K562 (cell line): ENCODE data around the gene MLANA. TPM values are rescaled to one million over a fixed set of nuclear protein-coding genes. Genes with fewer than 3 reads are reported as not detected.

Experiments
- HDAC2 ChIP-seq: fragments of 450-650 bp; IDR thresholded peaks from 2 replicates; pipeline ENCODE4 v1.6.1; 2016; ENCODE audit warnings: mild to moderate bottlenecking
- RBBP5 ChIP-seq: fragments of 200-600 bp; sonication (generic); IDR thresholded peaks from 2 replicates; pipeline ENCODE4 v1.6.1; 2012; ENCODE audit warnings: borderline replicate concordance, mild to moderate bottlenecking, low read length, control low read depth, inconsistent platforms; ENCODE audit not compliant: insufficient read depth, poor library complexity, severe bottlenecking
- RCOR1 ChIP-seq, 2 experiments: IDR thresholded peaks; 2 replicates each; pipeline ENCODE4 v1.6.1; 2012; ENCODE audit warnings: low read depth in 2 of 2, low read length in 2 of 2, borderline replicate concordance in 1 of 2, improper control_type of control experiment in 1 of 2
- XRCC5 ChIP-seq: fragments of 200-400 bp; formaldehyde crosslinking; IDR thresholded peaks from 2 replicates; pipeline ENCODE4 v1.6.1; 2017; ENCODE audit warnings: low read depth, mild to moderate bottlenecking, low read length
- ZBTB12 ChIP-seq: fragments of 250-450 bp; sonication (Bioruptor Pico); IDR thresholded peaks from 2 replicates; pipeline ENCODE4 v1.4.0; 2020
- ZBTB8A ChIP-seq: fragments of 450-650 bp; IDR thresholded peaks from 2 replicates; pipeline ENCODE4 v1.6.1; 2018; ENCODE audit warnings: mild to moderate bottlenecking, moderate library complexity; ENCODE audit not compliant: partially characterized antibody
- ZMIZ1 ChIP-seq, 2 experiments: fragments of 150-350 bp in 1 of 2; IDR thresholded peaks; 2 replicates each; pipeline ENCODE4 v1.6.1; 2012 to 2016; ENCODE audit warnings: low read depth in 2 of 2, low read length in 2 of 2, mild to moderate bottlenecking in 1 of 2, moderate library complexity in 1 of 2
- ZNF253 ChIP-seq: fragments of 250-450 bp; sonication (Bioruptor Pico); conservative IDR thresholded peaks from 2 replicates; pipeline ENCODE4 v1.6.1; 2021; ENCODE audit warnings: mild to moderate bottlenecking
- ZNF318 ChIP-seq, 2 experiments: fragments of 450-650 bp; IDR thresholded peaks; 2 replicates each; pipeline ENCODE4 v1.6.1; 2016; ENCODE audit warnings: mild to moderate bottlenecking in 2 of 2, borderline replicate concordance in 1 of 2, low read depth in 1 of 2, moderate library complexity in 1 of 2
- ZNF561 ChIP-seq: fragments of 450-650 bp; formaldehyde crosslinking; conservative IDR thresholded peaks from 2 replicates; pipeline ENCODE4 v1.4.0; 2020; ENCODE audit warnings: mild to moderate bottlenecking, moderate library complexity
- polyA plus RNA-seq, 8 experiments: library from polyadenylated mRNA; depleted of rRNA in 4 of 8; stranded (reverse) in 5 of 8; unstranded in 3 of 8; fragments of >200 nt; fragmentation: Nextera tagmentation in 2 of 8; fragmentation: Illumina TruSeq in 1 of 8; extraction: Ambion mirVana in 2 of 8; extraction: Trizol in 1 of 8; gene quantifications; 2 replicates each; pipeline versions ENCODE4 v1.2.1 to v1.2.3, GENCODE V29; 2011 to 2014; ENCODE audit warnings: inconsistent platforms in 1 of 8, missing spikeins in 1 of 8
- total RNA-seq, 7 experiments: library from RNA; depleted of rRNA in 6 of 7; stranded (reverse); fragments of >200 nt in 6 of 7; fragmentation: Illumina TruSeq in 2 of 7; extraction: Trizol in 2 of 7; gene quantifications; 2 replicates each; pipeline versions ENCODE4 v1.2.1 to v1.2.3, GENCODE V29; 2011 to 2021; ENCODE audit warnings: low replicate concordance in 1 of 7
- TF ChIP-seq, protein P1 (sequence below), 2 experiments: IDR thresholded peaks; 2 replicates each; pipeline ENCODE4 v1.6.1; 2011; ENCODE audit warnings: borderline replicate concordance in 1 of 2, control low read depth in 1 of 2, low read depth in 1 of 2, low read length in 1 of 2, mild to moderate bottlenecking in 1 of 2, mixed read lengths in 1 of 2, moderate library complexity in 1 of 2; ENCODE audit not compliant: insufficient read depth in 1 of 2, insufficient read length in 1 of 2, poor library complexity in 1 of 2, severe bottlenecking in 1 of 2; ENCODE audit errors: extremely low read depth in 1 of 2

The MLANA gene
- total and polyA plus RNA-seq, 9 of the 15 experiments (the other 6 are each of a cell fraction or from before 2014, with no cell fraction given) = not detected

DNA sequence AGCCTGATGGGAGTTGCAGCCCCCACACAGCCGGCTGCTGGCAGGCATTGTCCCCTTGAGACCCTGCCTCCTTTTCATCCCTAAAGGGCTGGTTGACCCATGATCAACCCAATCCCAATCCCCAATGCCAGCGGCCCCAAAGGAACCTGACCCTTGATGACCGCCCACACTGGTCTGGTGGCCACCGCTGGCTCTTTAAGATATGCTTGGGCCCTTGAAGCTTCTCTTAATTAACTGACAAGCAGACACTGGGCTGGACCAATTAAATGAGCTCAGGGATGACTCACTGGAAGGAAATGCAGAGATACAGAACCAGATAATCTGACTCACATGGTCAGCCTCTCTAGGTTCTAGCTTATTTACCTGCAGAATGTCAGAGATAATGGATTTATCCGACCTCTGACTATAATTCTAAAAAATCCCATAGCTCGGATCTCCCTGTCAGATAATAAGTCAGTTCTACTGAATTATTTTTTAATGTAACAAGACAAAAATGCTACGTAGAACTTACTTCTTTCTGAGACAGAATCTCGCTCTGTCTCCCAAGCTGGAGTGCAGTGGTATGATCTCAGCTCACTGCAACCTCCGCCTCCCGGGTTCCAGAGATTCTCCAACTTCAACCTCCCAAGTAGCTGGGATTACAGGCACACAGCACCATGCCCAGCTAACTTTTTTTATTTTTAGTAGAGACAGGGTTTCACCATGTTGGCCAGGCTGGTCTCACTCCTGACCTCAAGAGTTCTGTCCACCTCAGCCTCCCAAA, 11.1 kb upstream of the MLANA start (continued):
- TF ChIP-seq ZMIZ1 (IDR thresholded peaks at IDR 0.05; ENCODE audit: low read depth in 2 of 2, low read length in 2 of 2) (no peak), HDAC2 (no peak), ZNF561 (CRISPR knock-in tag) (no peak), XRCC5 (no peak), RCOR1 (IDR thresholded peaks at IDR 0.05; ENCODE audit: borderline replicate concordance in 1 of 2, low read depth in 2 of 2, low read length in 2 of 2) (peak in 1 of 2 experiments; percentile 78; a peak in 2 of 4 replicates), ZNF253 (CRISPR knock-in tag) (no peak), RBBP5 (no peak), ZNF318 (IDR thresholded peaks at IDR 0.05; ENCODE audit: borderline replicate concordance in 1 of 2, low read depth in 1 of 2) (peak in 1 of 2 experiments; percentile 70; a peak in 1 of 4 replicates), ZBTB12 (CRISPR knock-in tag) (no peak), ZBTB8A (no peak)
- TF ChIP-seq, protein P1, sequence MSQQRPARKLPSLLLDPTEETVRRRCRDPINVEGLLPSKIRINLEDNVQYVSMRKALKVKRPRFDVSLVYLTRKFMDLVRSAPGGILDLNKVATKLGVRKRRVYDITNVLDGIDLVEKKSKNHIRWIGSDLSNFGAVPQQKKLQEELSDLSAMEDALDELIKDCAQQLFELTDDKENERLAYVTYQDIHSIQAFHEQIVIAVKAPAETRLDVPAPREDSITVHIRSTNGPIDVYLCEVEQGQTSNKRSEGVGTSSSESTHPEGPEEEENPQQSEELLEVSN (IDR thresholded peaks at IDR 0.05; ENCODE audit: borderline replicate concordance in 1 of 2, extremely low read depth in 1 of 2, insufficient read depth in 1 of 2, insufficient read length in 1 of 2, low read depth in 1 of 2, low read length in 1 of 2, poor library complexity in 1 of 2, severe bottlenecking in 1 of 2) = no peak
